ENCODE data around the gene TMOD4. TPM values are rescaled to one million over a fixed set of nuclear protein-coding genes. Genes with fewer than 3 reads are reported as not detected.

The TMOD4 gene
- total and polyA plus RNA-seq, 2 experiments from 2014 or later, result 1.3 TPM; not detected in 1

DNA sequence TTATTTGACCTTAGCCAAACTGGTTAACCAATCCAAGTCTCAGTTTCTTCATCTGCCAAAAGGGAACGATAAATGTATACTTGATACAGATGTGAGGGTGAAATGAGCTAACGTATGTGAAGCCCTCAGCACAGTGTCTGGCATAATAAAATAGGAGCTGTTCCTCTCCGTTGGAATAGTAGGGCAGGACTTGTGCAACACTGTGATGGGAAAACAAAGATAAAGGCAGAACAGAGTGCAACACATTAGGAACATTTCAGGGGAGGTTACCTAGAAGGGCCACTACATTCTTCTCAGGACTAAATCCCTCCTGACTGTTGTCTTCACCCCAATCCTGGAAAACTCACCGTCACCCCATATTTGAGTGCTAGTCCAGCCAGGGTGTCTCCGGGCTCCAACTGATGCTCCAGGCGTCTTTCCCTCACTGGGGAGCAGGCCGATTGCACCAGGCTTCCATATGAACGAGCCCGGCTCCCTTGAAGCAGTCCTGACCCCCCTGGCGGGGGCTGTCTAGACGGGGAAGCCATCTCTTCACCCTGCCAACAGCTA lies 11.0 kb downstream of the TMOD4 start:
- Mint-ChIP-seq H3K27me3 (ENCODE audit: insufficient read depth, low read depth, poor library complexity) (peaks cover 9% of the 10 kb centered on the region), H3K9me3 (peaks cover 3% of the 10 kb centered on the region; the same call in 1 of the 3 replicates), H3K4me1 (peaks cover 13% of the 10 kb centered on the region), H3K27ac (no peak overlapping the region), H3K36me3 (ENCODE audit: low read depth) (peaks cover 38% of the 10 kb centered on the region), H3K4me3 (peak overlapping the region; percentile 97)
- H3K4me2 ChIP-seq, result peak overlapping the region; percentile 71
- TF ChIP-seq NANOG (IDR thresholded peaks at IDR 0.05; ENCODE audit: borderline replicate concordance), result no peak
- peaks cover 9% of the 10 kb centered on the region; the same call in 1 of the 2 replicates for H3K36me3 ChIP-seq (ENCODE audit: insufficient read depth)
- peaks cover 12% of the 10 kb centered on the region for H3K4me1 ChIP-seq (ENCODE audit: insufficient read depth)
- no peak for ATAC-seq
- no peaks in the 10 kb centered on the region for H3K9me2 ChIP-seq (ENCODE audit: insufficient read depth)
- 0 out of 2 replicates have a peak, but pooled peaks cover 5% of the 10 kb centered on the region for H3F3A ChIP-seq (replicated peaks; ENCODE audit: low read depth)
- DNase-seq (ENCODE audit: low spot score), result no peak
- H2AFZ ChIP-seq, result peak overlapping the region; percentile 45; the same call in 1 of the 2 replicates
- H3K4me3 ChIP-seq, result peak overlapping the region; percentile 66
- peak overlapping the region; percentile 55 for H3K27ac ChIP-seq (ENCODE audit: low read depth)
- no peaks in the 10 kb centered on the region for H4K20me1 ChIP-seq (replicated peaks; ENCODE audit: insufficient read depth)
- H3K79me2 ChIP-seq (replicated peaks; ENCODE audit: insufficient read depth), result peaks cover 8% of the 10 kb centered on the region
- no peaks in the 10 kb centered on the region for H3K27me3 ChIP-seq (ENCODE audit: insufficient read depth)

DNA sequence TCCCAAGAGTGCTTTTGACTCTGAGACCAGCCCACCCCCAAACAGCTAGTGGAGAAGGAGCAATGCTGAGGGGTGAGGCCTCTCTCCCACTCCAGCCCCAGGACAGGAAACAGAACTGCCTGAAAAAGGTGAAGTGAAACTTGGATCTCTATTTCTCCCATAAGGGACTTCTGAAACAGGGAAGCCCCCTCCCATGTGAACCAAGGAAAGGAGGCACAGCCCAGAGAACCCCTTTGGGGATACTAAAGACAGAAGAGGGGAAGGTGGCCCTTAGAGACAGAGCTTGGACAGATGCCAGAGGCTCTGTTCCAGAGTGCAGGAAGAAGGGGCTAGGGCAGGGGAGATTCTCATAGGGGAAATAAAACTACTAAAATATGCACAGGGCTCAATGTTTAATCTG lies 16.4 kb downstream of the TMOD4 start:
- no peak overlapping the region for H3K4me3 ChIP-seq
- H3K27me3 Mint-ChIP-seq (ENCODE audit: insufficient read depth, low read depth, poor library complexity), result peaks cover 11% of the 10 kb centered on the region
- H3K27me3 ChIP-seq (ENCODE audit: insufficient read depth), result no peaks in the 10 kb centered on the region
- H3K79me2 ChIP-seq (replicated peaks; ENCODE audit: insufficient read depth), result no peaks in the 10 kb centered on the region; the same call in 1 of the 2 replicates
- TF ChIP-seq CREB1 (CRISPR knock-in tag; IDR thresholded peaks at IDR 0.05; ENCODE audit: low read depth), result no peak
- TF ChIP-seq ZNF462 (CRISPR knock-in tag; IDR thresholded peaks at IDR 0.05), result no peak
- TF ChIP-seq POLR2AphosphoS5 (IDR thresholded peaks at IDR 0.05; ENCODE audit: low read depth), result no peak
- TF ChIP-seq ZNF331 (CRISPR knock-in tag; IDR thresholded peaks at IDR 0.05; ENCODE audit: low read depth), result no peak
- TF ChIP-seq NANOG (IDR thresholded peaks at IDR 0.05; ENCODE audit: borderline replicate concordance), result no peak
- no peak for TF ChIP-seq CTCF (conservative IDR thresholded peaks at IDR 0.05; ENCODE audit: low read depth in 2 of 2)
- TF ChIP-seq ETS1 (IDR thresholded peaks at IDR 0.05), result no peak
- no peaks in the 10 kb centered on the region for H4K20me1 ChIP-seq (replicated peaks; ENCODE audit: insufficient read depth)
- H3K4me1 ChIP-seq (ENCODE audit: insufficient read depth), result peaks cover 6% of the 10 kb centered on the region; the same call in 1 of the 2 replicates
- H3K36me3 Mint-ChIP-seq (ENCODE audit: low read depth), result peaks cover 13% of the 10 kb centered on the region
- H3K4me2 ChIP-seq, result no peak overlapping the region
- H3K27ac Mint-ChIP-seq, result no peak overlapping the region
- H3K9me2 ChIP-seq (ENCODE audit: insufficient read depth), result no peaks in the 10 kb centered on the region
- H3K9me3 Mint-ChIP-seq, result no peaks in the 10 kb centered on the region
- DNase-seq (ENCODE audit: low spot score) (no peak), ATAC-seq (no peak)
- H3F3A ChIP-seq (replicated peaks; ENCODE audit: low read depth), result peaks cover under 1% of the 10 kb centered on the region; the same call in 1 of the 2 replicates
- peaks cover 16% of the 10 kb centered on the region for H3K4me1 Mint-ChIP-seq
- H3K36me3 ChIP-seq (ENCODE audit: insufficient read depth), result 0 out of 2 replicates have a peak, but pooled peaks cover 6% of the 10 kb centered on the region
- H2AFZ ChIP-seq, result no peak overlapping the region
- no peak overlapping the region for H3K27ac ChIP-seq (ENCODE audit: low read depth)
- no peak overlapping the region for H3K4me3 Mint-ChIP-seq
